AG04449 (cell line): ENCODE measurements around the gene LTBP2.

ENCODE experiments used
- CTCF ChIA-PET: fragments of 350-600 bp; formaldehyde crosslinking; extraction: SDS; loops from one replicate; lab custom pipeline; 2021; ENCODE audit warnings: antibody characterized with exemption; lab: Yijun Ruan, JAX
- POLR2A ChIA-PET: fragments of 400-600, 350-600 bp; formaldehyde crosslinking; extraction: SDS; loops from one replicate; lab custom pipeline; 2020; ENCODE audit warnings: antibody characterized with exemption, inconsistent platforms; lab: Yijun Ruan, JAX
- DNase-seq: peaks from one replicate; pipeline ENCODE4 v3.0.0-alpha.2; 2010; ENCODE audit warnings: low read depth, low spot score
- H3K4me3 ChIP-seq: 2 replicates; pipeline ENCODE4 v1.5.1; 2011; ENCODE audit warnings: low read depth, mild to moderate bottlenecking, control low read depth, low read length
- TF ChIP-seq, protein P1 (sequence below): IDR thresholded peaks from one replicate; pipeline ENCODE4 v1.5.1; 2011; ENCODE audit warnings: mild to moderate bottlenecking, moderate library complexity, low read length, control low read depth, inconsistent platforms; ENCODE audit not compliant: insufficient read depth; ENCODE audit errors: missing control alignments

The LTBP2 gene

DNA sequence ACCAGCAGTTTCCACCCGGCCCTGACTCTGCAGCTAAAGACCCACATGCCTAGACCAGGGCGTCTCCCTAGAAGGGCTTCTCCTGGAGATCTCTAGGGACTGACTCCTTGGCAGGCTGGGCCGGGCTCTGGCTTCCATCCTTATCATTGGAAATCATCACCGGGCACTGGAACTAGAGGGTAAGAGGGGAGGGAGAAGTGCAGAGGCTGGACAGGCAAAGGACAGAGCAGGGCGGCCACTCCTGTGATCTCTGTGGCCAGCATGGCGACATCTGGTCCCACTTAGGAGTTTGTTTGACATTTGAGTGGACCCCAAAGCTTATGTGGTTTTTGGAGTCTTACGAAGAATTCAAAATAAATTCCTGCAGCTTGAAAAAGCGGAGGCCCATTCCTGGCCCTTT, 7.1 kb downstream of the LTBP2 start:
- ChIA-PET POLR2A (interaction anchor here (0.6 to 1.9 kb wide), 4 partner anchors 31 to 99 kb away, joined by 3 to 7 read pairs (median 4); no protein-coding TSS in a partner anchor), CTCF (interaction anchor here (0.6 to 12.5 kb wide), 10 partner anchors 8 to 255 kb away, joined by 3 to 318 read pairs (median 4); no protein-coding TSS in a partner anchor)
- TF ChIP-seq, protein P1, sequence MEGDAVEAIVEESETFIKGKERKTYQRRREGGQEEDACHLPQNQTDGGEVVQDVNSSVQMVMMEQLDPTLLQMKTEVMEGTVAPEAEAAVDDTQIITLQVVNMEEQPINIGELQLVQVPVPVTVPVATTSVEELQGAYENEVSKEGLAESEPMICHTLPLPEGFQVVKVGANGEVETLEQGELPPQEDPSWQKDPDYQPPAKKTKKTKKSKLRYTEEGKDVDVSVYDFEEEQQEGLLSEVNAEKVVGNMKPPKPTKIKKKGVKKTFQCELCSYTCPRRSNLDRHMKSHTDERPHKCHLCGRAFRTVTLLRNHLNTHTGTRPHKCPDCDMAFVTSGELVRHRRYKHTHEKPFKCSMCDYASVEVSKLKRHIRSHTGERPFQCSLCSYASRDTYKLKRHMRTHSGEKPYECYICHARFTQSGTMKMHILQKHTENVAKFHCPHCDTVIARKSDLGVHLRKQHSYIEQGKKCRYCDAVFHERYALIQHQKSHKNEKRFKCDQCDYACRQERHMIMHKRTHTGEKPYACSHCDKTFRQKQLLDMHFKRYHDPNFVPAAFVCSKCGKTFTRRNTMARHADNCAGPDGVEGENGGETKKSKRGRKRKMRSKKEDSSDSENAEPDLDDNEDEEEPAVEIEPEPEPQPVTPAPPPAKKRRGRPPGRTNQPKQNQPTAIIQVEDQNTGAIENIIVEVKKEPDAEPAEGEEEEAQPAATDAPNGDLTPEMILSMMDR, result no peak
- no peak for DNase-seq
- no peak overlapping the region for H3K4me3 ChIP-seq

DNA sequence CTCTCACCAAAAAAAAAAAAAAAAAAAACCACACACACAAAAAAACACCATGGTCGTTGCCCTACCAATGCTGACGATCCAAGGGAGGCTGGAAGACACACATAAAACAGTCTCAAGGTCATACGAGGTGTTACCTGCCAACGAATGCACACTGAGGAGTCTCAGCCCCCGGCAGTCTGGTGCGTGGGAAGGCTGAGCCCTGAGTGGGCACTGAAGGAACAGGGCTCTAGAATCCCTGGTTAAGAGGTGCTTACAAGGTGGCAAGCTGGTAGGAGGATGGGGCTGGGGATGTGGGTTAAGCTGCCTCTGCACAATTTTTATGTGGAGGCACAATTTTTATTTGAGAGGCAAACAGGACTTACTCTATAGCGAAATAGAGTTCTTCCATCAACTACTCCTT, 7.9 kb downstream of the LTBP2 start:
- DNase-seq, result no peak
- CTCF ChIA-PET, result interaction anchor here (0.7 to 12.5 kb wide), 8 partner anchors 7 to 198 kb away, joined by 3 to 318 read pairs (median 4); partner anchors contain the start of gene LTBP2
- H3K4me3 ChIP-seq, result no peak overlapping the region
- TF ChIP-seq, protein P1, result no peak
- POLR2A ChIA-PET, result interaction anchor here (0.6 to 1.9 kb wide), 3 partner anchors 30 to 100 kb away, joined by 3 to 5 read pairs (median 3); no protein-coding TSS in a partner anchor

DNA sequence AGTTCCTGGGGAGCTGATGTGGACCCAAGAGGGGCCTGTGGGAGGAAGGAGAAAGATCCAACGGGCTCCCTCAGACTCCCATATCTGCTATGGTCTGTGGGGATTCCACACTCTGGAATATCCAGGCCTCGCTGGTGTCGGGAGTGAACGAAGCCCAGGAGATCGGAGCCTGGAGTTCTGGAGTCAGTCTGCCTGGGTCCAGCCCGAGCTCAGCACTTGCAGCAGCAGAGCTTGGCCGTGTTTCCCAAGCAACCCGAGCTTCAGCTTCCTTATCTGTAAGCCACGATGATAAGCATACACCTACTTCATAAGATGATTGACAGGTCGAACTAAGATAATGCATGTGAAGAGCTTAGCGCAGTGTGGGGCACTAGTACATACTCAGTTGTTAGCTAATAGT, 10.1 kb downstream of the LTBP2 start:
- TF ChIP-seq, protein P1, result no peak
- H3K4me3 ChIP-seq, result no peak overlapping the region
- ChIA-PET CTCF (interaction anchor here (0.8 to 12.5 kb wide), 5 partner anchors 8 to 200 kb away, joined by 3 to 318 read pairs (median 4); partner anchors contain the start of gene LTBP2), POLR2A (no interaction called here)
- DNase-seq, result no peak

DNA sequence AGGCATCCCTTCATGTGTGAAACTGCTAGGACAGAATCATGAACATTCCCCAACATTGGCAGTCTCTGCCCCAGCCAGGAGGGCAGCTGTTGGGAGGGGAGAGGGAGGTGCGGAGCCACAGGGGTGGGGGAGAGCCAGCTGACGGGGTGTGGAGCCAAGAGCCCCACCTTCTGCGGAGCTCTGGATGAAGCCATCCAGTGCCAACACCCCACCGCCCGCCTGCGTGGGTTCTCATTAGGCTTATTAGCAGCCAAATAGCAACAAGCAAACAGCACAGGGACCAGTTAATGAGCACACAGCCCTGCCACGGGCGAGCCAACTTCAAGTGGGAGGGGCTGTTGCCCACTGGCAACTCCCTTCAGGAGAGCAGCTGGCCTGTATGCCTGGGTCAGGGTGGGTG, 12.1 kb downstream of the LTBP2 start:
- H3K4me3 ChIP-seq, result no peak overlapping the region
- DNase-seq, result no peak
- ChIA-PET CTCF (interaction anchor here (0.9 to 6.9 kb wide), 3 partner anchors 11 to 101 kb away, joined by 3 to 91 read pairs (median 3); partner anchors contain the start of gene LTBP2), POLR2A (no interaction called here)
- TF ChIP-seq, protein P1, result no peak

DNA sequence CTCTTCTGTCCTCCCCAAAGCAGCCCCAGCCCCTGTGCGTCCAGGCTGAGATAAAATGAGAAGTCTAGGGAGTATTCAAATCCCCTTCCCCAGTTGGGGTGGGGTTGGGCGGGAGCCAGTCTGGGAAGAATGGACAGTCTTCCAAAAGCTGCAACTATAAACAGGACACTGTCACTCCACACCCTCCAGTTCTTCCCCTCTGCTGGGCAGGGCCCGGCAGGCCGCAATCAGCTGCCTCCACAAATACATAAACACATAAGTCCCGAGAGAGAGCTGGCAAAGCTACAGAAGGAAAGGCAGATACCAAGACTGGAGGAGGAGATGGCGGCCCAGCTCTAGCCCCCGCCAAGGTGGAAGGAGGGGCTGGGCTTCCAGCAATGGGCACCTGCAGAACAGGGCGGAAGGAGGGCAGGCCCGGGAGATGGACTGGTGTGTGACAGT, 12.7 kb downstream of the LTBP2 start:
- DNase-seq, result no peak
- TF ChIP-seq, protein P1, result no peak
- ChIA-PET POLR2A (interaction anchor here (1.2 kb wide), 1 partner anchor 15 kb away, joined by 3 read pairs; no protein-coding TSS in a partner anchor), CTCF (interaction anchor here (0.9 to 6.9 kb wide), 3 partner anchors 12 to 100 kb away, joined by 3 to 91 read pairs (median 3); partner anchors contain the start of gene LTBP2)
- no peak overlapping the region for H3K4me3 ChIP-seq

DNA sequence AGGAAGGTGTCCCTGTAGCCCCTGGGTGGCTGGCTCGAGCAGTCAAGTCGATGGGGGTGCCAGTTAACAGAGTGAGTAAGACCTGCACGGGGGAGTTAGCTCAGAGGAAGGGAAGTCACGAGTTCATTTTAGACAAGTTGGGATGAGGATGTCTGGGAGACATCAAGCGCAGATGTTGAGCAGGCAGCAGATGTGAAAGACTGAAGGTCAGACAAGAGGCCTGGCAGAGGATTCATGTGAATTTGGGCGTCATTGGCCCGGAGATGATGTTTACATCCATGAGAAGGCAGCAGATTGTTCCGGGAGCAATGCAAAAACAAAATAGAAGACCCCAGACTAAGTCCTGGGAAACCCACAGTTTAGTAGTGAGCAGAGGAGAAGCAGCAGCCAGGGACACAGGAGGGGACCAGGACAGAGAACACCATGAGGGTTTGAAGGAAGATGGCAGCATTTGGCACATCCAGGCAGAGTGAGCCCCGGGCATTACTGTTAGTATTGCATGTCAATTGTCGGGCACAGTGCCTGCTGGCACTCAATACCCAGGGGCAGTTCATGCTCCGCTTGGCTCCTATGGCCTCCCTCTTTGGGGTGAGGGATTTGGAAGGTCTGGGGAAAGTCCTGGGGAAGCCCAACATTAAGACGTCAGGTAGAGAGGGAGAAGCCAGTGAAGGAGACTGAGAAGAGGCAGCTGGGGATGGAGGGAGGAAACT, 15.1 kb downstream of the LTBP2 start:
- ChIA-PET POLR2A (no interaction called here), CTCF (interaction anchor here (1.1 to 1.5 kb wide), 4 partner anchors 8 to 208 kb away, joined by 3 to 5 read pairs (median 4); no protein-coding TSS in a partner anchor)
- H3K4me3 ChIP-seq, result no peak overlapping the region
- TF ChIP-seq, protein P1, result no peak
- no peak for DNase-seq
